LNCAP (cell line): Measurements from ENCODE around the gene CCDC148.

Source experiments
- CTCF ChIP-seq: fragments of 450-650 bp; IDR thresholded peaks from 2 replicates; pipeline ENCODE4 v1.5.1; 2017; ENCODE audit warnings: mild to moderate bottlenecking

Gene CCDC148

GRCh38 chr2:158179660-158180059 is 276.9 kb downstream of the CCDC148 start:
- peak; percentile 47 for TF ChIP-seq CTCF

- TF ChIP-seq CTCF, result no peak
Observed at GRCh38 chr2:158178646-158179045, 277.9 kb downstream of the CCDC148 start.

- no peak for TF ChIP-seq CTCF
Observed at GRCh38 chr2:158174956-158175355, 281.6 kb downstream of the CCDC148 start.

GRCh38 chr2:158174495-158174894 is 282.1 kb downstream of the CCDC148 start:
- TF ChIP-seq CTCF, result no peak

GRCh38 chr2:158172719-158173118 is 283.8 kb downstream of the CCDC148 start:
- no peak for TF ChIP-seq CTCF

GRCh38 chr2:158154596-158154995 is 302.0 kb downstream of the CCDC148 start:
- TF ChIP-seq CTCF, result no peak

GRCh38 chr2:158153270-158154015 is 303.1 kb downstream of the CCDC148 start:
- no peak for TF ChIP-seq CTCF
